CD4-positive, alpha-beta T cell treated with Interleukin-4 for 4 hours (primary cell): ENCODE measurements around the gene LAMC2.

Experiments
- DNase-seq: peaks from one replicate; pipeline ENCODE4 v3.0.0-alpha.2; 2020

Gene LAMC2

GRCh38 chr1:183291216-183291762 is 105.2 kb downstream of the LAMC2 start:
- no peak for DNase-seq

- DNase-seq, result no peak
Measured at GRCh38 chr1:183291802-183292514, 105.9 kb downstream of the LAMC2 start.

- DNase-seq, result no peak
Measured at GRCh38 chr1:183293241-183293640, 107.2 kb downstream of the LAMC2 start.

GRCh38 chr1:183293876-183294275 is 107.8 kb downstream of the LAMC2 start:
- no peak for DNase-seq
